GM19372 (cell line): ENCODE data around the gene RRAD.
A peak's percentile ranks its signal among the peaks of the same experiment; 100 is the strongest.
"Not testable (repeated sequence)": the region's sequence is repeated elsewhere in the genome, so short reads cannot be mapped to it uniquely, and the experiment has no call there.

Experiments used
- ATAC-seq: cut with Tn5 transposase; IDR thresholded peaks from one replicate; pipeline ENCODE4 v1.9.1; 2021; ENCODE audit warnings: mild to moderate bottlenecking, low read depth, moderate library complexity; ENCODE audit not compliant: unreplicated experiment

The RRAD gene

GRCh38 chr16:66903544-66904427 lies 21.5 kb downstream of the RRAD start:
- no peak for ATAC-seq

GRCh38 chr16:66902648-66903543 lies 22.4 kb downstream of the RRAD start:
- ATAC-seq, result no peak

- no peak for ATAC-seq
Measured at GRCh38 chr16:66901626-66902025, 23.7 kb downstream of the RRAD start.

GRCh38 chr16:66900721-66901441 lies 24.5 kb downstream of the RRAD start:
- ATAC-seq, result no peak

- ATAC-seq, result no peak
Measured at GRCh38 chr16:66899945-66900710, 25.2 kb downstream of the RRAD start.

- no peak for ATAC-seq
Measured at GRCh38 chr16:66899310-66899944, 25.9 kb downstream of the RRAD start.

GRCh38 chr16:66898933-66899309 lies 26.4 kb downstream of the RRAD start:
- ATAC-seq, result no peak

- ATAC-seq, result no peak
Measured at GRCh38 chr16:66898207-66898606, 27.1 kb downstream of the RRAD start.

- not testable (repeated sequence) for ATAC-seq
Measured at GRCh38 chr16:66896682-66897081, 28.7 kb downstream of the RRAD start.

GRCh38 chr16:66895999-66896398 lies 29.3 kb downstream of the RRAD start:
- no peak for ATAC-seq

GRCh38 chr16:66895689-66895979 lies 29.7 kb downstream of the RRAD start:
- ATAC-seq, result no peak

- ATAC-seq, result peak; percentile 64
Measured at GRCh38 chr16:66894948-66895688, 30.2 kb downstream of the RRAD start.

GRCh38 chr16:66894055-66894454 lies 31.3 kb downstream of the RRAD start:
- no peak for ATAC-seq

- ATAC-seq, result no peak
Measured at GRCh38 chr16:66891797-66892196, 33.5 kb downstream of the RRAD start.

- ATAC-seq, result no peak
Measured at GRCh38 chr16:66891360-66891759, 34.0 kb downstream of the RRAD start.

GRCh38 chr16:66890799-66891198 lies 34.5 kb downstream of the RRAD start:
- no peak for ATAC-seq

GRCh38 chr16:66889622-66890021 lies 35.7 kb downstream of the RRAD start:
- no peak for ATAC-seq

- ATAC-seq, result no peak
Measured at GRCh38 chr16:66888647-66889615, 36.4 kb downstream of the RRAD start.
